HepG2 (cell line): ENCODE measurements around the gene SLN. TPM values are rescaled to one million over a fixed set of nuclear protein-coding genes. Genes with fewer than 3 reads are reported as not detected.

ENCODE experiments used
- ATAC-seq: fragments of 200-7000 bp; cut with Tn5 transposase; 3 replicates; pipeline ENCODE4 v1.9.1; 2020; ENCODE audit warnings: mild to moderate bottlenecking, moderate library complexity
- BruUV-seq: library from RNA; stranded (reverse); fragments of 400-500 nt; replicated peaks from 2 replicates; lab custom pipeline; 2021; lab: Mats Ljungman, UMichigan
- CTCF ChIA-PET: fragments of 300-600 bp; formaldehyde crosslinking; extraction: SDS; loops from one replicate; lab custom pipeline; 2021; ENCODE audit warnings: low total read pairs, inconsistent platforms, low intra/inter-chr PET ratio; lab: Yijun Ruan, JAX
- POLR2A ChIA-PET: fragments of 350-600 bp; sonication (Branson Sonifier 250); formaldehyde crosslinking; loops from one replicate; lab custom pipeline; 2020; ENCODE audit warnings: antibody characterized with exemption, inconsistent platforms; lab: Yijun Ruan, JAX
- DNase-seq: peaks from one replicate; pipeline ENCODE4 v3.0.0-alpha.2; 2015; ENCODE audit warnings: low spot score
- FAIRE-seq: peaks from 3 replicates; lab custom pipeline; 2011; peaks lifted over from hg19 to GRCh38; lab: Jason Lieb, UNC
- H2AFZ ChIP-seq: one replicate; pipeline ENCODE4 v1.6.1; 2011; ENCODE audit warnings: low read length, inconsistent platforms
- H3K27ac ChIP-seq: fragments of 300-600 bp; 3 replicates; pipeline ENCODE4 v1.8.0; 2011; ENCODE audit warnings: mixed run types, mild to moderate bottlenecking, mixed read lengths, low read length, inconsistent platforms; ENCODE audit not compliant: insufficient read depth; ENCODE audit errors: extremely low read length
- H3K27me3 ChIP-seq, 2 experiments: fragments of 200-600 bp in 1 of 2; 2 replicates in 1 of 2; 3 replicates in 1 of 2; pipeline versions ENCODE4 v1.6.0 to v1.8.0; 2011; ENCODE audit warnings: low read length in 2 of 2, mild to moderate bottlenecking in 2 of 2, moderate library complexity in 2 of 2, inconsistent platforms in 1 of 2; ENCODE audit not compliant: insufficient read depth in 2 of 2, control insufficient read depth in 1 of 2
- H3K36me3 ChIP-seq, 2 experiments: fragments of 200-600 bp in 1 of 2; replicated peaks in 1 of 2; 2 replicates in 1 of 2; 3 replicates in 1 of 2; pipeline versions ENCODE4 v1.5.1 to v1.8.0; 2011; ENCODE audit warnings: low read length in 2 of 2, inconsistent platforms in 1 of 2; ENCODE audit not compliant: insufficient read depth in 2 of 2, control insufficient read depth in 1 of 2
- H3K4me1 ChIP-seq: 2 replicates; pipeline ENCODE4 v1.5.1; 2012; ENCODE audit warnings: low read length, inconsistent platforms; ENCODE audit not compliant: insufficient read depth
- H3K4me2 ChIP-seq: 2 replicates; pipeline ENCODE4 v1.6.0; 2011; ENCODE audit warnings: low read depth, low read length, inconsistent platforms
- H3K4me3 ChIP-seq, 3 experiments: fragments of 200-600 bp in 1 of 3; sonication (generic), shearing (Covaris generic) in 1 of 3; replicated peaks in 1 of 3; 2 replicates each; pipeline ENCODE4 v1.5.1; 2011 to 2016; ENCODE audit warnings: low read length in 3 of 3, inconsistent platforms in 2 of 3, low read depth in 2 of 3, mild to moderate bottlenecking in 2 of 3, control low read depth in 1 of 3, mixed read lengths in 1 of 3; ENCODE audit not compliant: insufficient read depth in 1 of 3
- H3K79me2 ChIP-seq: one replicate; pipeline ENCODE4 v1.6.1; 2011; ENCODE audit warnings: low read length, inconsistent platforms; ENCODE audit not compliant: insufficient read depth
- H3K9ac ChIP-seq: 2 replicates; pipeline ENCODE4 v1.6.0; 2011; ENCODE audit warnings: mild to moderate bottlenecking, low read depth, low read length, inconsistent platforms; ENCODE audit not compliant: insufficient read depth
- H3K9me3 ChIP-seq: 2 replicates; pipeline ENCODE4 v1.5.1; 2012; ENCODE audit warnings: mild to moderate bottlenecking, low read length
- H4K20me1 ChIP-seq: 2 replicates; pipeline ENCODE4 v1.6.0; 2011; ENCODE audit warnings: inconsistent platforms, mild to moderate bottlenecking, low read length, moderate library complexity; ENCODE audit not compliant: insufficient read depth
- AHR ChIP-seq: IDR thresholded peaks from 2 replicates; pipeline ENCODE4 v1.6.1; 2018; ENCODE audit warnings: missing genetic modification reagents, missing compliant biosample characterization
- EZH2 ChIP-seq: conservative IDR thresholded peaks from 2 replicates; pipeline ENCODE4 v1.6.1; 2012; ENCODE audit warnings: mild to moderate bottlenecking, low read depth, low read length, moderate library complexity
- GPN1 ChIP-seq: sonication (generic); formaldehyde crosslinking; IDR thresholded peaks from 2 replicates; pipeline ENCODE4 v1.5.1; 2020; ENCODE audit warnings: missing genetic modification reagents, borderline replicate concordance
- GZF1 ChIP-seq: sonication (generic); formaldehyde crosslinking; IDR thresholded peaks from 2 replicates; pipeline ENCODE4 v1.5.1; 2020; ENCODE audit warnings: mild to moderate bottlenecking, missing genetic modification reagents
- HIVEP1 ChIP-seq: sonication (generic); formaldehyde crosslinking; IDR thresholded peaks from 2 replicates; pipeline ENCODE4 v1.4.0; 2020; ENCODE audit warnings: mild to moderate bottlenecking, missing genetic modification reagents
- PAF1 ChIP-seq: IDR thresholded peaks from 2 replicates; pipeline ENCODE4 v1.6.1; 2016; ENCODE audit warnings: missing genetic modification reagents, missing compliant biosample characterization
- RCOR2 ChIP-seq: IDR thresholded peaks from 2 replicates; pipeline ENCODE4 v1.6.1; 2016; ENCODE audit warnings: missing biosample characterization, missing genetic modification reagents
- ZNF644 ChIP-seq: IDR thresholded peaks from 2 replicates; pipeline ENCODE4 v1.6.1; 2016; ENCODE audit warnings: low read depth
- ZNF790 ChIP-seq: sonication (generic); formaldehyde crosslinking; IDR thresholded peaks from 2 replicates; pipeline ENCODE4 v1.8.0; 2022; ENCODE audit warnings: missing genetic modification reagents, mild to moderate bottlenecking, borderline replicate concordance
- WGBS: methylation state at CpG from one replicate; pipeline ENCODE4 v1.1.6; 2017; ENCODE audit warnings: low lambda C conversion rate; 5-methylcytosine and 5-hydroxymethylcytosine counted together
- in situ Hi-C: cut with HindIII; loops from 2 replicates; pipeline ENCODE4 v1.10.0; 2017; ENCODE audit warnings: low pct_unique_long_range_greater_than_20kb; ENCODE audit not compliant: extremely low pct_ligation_motif_present
- intact Hi-C: fragments of 100-400 bp; cut with micrococcal nuclease; formaldehyde crosslinking; loops from one replicate; pipeline ENCODE4 v1.10.0; 2022; ENCODE audit not compliant: unreplicated experiment
- polyA plus RNA-seq, 8 experiments: library from polyadenylated mRNA; depleted of rRNA in 3 of 8; stranded (reverse) in 7 of 8; unstranded in 1 of 8; fragments of >200 nt; fragmentation: Illumina TruSeq in 4 of 8; extraction: Trizol in 4 of 8; gene quantifications; 2 replicates each; pipeline versions ENCODE4 v1.2.1 to v1.2.3, GENCODE V29; 2011 to 2016; ENCODE audit warnings: low read depth in 4 of 8, missing spikeins in 1 of 8, mixed read lengths in 1 of 8; ENCODE audit not compliant: insufficient read depth in 1 of 8
- total RNA-seq, 5 experiments: library from RNA; depleted of rRNA; stranded (reverse); fragments of >200 nt; fragmentation: Illumina TruSeq; extraction: Trizol; gene quantifications; 2 replicates each; pipeline ENCODE4 v1.2.3, GENCODE V29; 2016; ENCODE audit warnings: low read depth in 1 of 5
- TF ChIP-seq, protein P1 (sequence below): sonication (generic); formaldehyde crosslinking; IDR thresholded peaks from 2 replicates; pipeline ENCODE4 v1.5.0; 2020; ENCODE audit warnings: missing genetic modification reagents

Gene SLN
- total and polyA plus RNA-seq, 2 of the 13 experiments (the other 11 are each of a cell fraction or from before 2014, with no cell fraction given), result not detected

DNA sequence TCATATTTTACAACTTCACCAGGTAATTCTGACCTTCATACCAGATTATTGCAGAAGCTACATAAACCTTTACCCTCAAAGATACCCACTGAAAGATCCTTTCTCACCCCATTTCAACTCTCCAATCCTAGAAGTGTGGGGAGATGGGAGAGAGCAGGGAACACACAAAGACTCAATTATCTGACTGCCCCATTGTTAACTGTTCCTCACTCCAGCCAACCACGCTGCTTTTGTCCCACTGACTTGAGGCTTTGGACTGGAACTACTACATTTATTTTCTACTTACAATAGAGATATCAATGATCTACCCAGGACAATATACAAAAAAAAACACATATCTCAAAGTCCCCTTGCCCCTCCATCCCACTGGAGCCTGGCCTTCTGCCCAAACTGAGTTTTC lies 44.7 kb upstream of the SLN start:
- TF ChIP-seq HIVEP1 (CRISPR knock-in tag) (no peak), EZH2 (no peak), RCOR2 (CRISPR knock-in tag) (no peak), ZNF644 (no peak), GPN1 (CRISPR knock-in tag) (no peak), AHR (no peak), ZNF790 (CRISPR knock-in tag) (no peak), PAF1 (CRISPR knock-in tag) (no peak), GZF1 (no peak)
- TF ChIP-seq, protein P1, sequence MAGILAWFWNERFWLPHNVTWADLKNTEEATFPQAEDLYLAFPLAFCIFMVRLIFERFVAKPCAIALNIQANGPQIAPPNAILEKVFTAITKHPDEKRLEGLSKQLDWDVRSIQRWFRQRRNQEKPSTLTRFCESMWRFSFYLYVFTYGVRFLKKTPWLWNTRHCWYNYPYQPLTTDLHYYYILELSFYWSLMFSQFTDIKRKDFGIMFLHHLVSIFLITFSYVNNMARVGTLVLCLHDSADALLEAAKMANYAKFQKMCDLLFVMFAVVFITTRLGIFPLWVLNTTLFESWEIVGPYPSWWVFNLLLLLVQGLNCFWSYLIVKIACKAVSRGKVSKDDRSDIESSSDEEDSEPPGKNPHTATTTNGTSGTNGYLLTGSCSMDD (CRISPR knock-in tag), result no peak
- Histone ChIP-seq H3K36me3 (no peaks in the 10 kb centered on the region), H4K20me1 (no peaks in the 10 kb centered on the region), H3K4me3 (no peak overlapping the region), H3K79me2 (no peaks in the 10 kb centered on the region), H3K27me3 (peaks cover 0 to 2% of the 10 kb centered on the region in 2 experiments; a peak in 2 of 5 replicates), H2AFZ (no peak overlapping the region), H3K27ac (no peak overlapping the region), H3K9ac (no peak overlapping the region), H3K4me1 (no peaks in the 10 kb centered on the region), H3K4me2 (no peak overlapping the region), H3K9me3 (no peaks in the 10 kb centered on the region)
- 0% methylated on average over 1 of the region's 1 CpG for WGBS
- in situ Hi-C loops, result no loop called here
- intact Hi-C loops, result no loop called here
- no TSS peak for BruUV-seq
- ChIA-PET POLR2A (no interaction called here), CTCF (no interaction called here)
- ATAC-seq, result no peak
- no peak for FAIRE-seq
- no peak for DNase-seq
